SU-DHL-6 (cell line): Measurements from ENCODE around the gene SLC1A3.

ENCODE experiments used
- H2AFZ ChIP-seq: fragments of 200-600 bp; sonication (generic); 2 replicates; pipeline ENCODE4 v1.6.1; 2014; ENCODE audit warnings: low read depth, mild to moderate bottlenecking, moderate library complexity, mixed read lengths, antibody characterized with exemption, low read length; ENCODE audit not compliant: severe bottlenecking
- H3F3A ChIP-seq: fragments of 200-600 bp; shearing (Covaris generic); 2 replicates; pipeline ENCODE4 v1.6.0; 2016; ENCODE audit warnings: antibody characterized with exemption, mild to moderate bottlenecking; ENCODE audit not compliant: insufficient read depth
- H3K27ac ChIP-seq: fragments of 200-600 bp; sonication (generic); 2 replicates; pipeline ENCODE4 v1.5.1; 2016; ENCODE audit warnings: low read depth, mild to moderate bottlenecking, low read length, moderate library complexity, mixed read lengths
- H3K27me3 ChIP-seq: fragments of 200-600 bp; sonication (generic), shearing (Covaris generic); 2 replicates; pipeline ENCODE4 v1.6.0; 2014; ENCODE audit warnings: mild to moderate bottlenecking, low read length
- H3K36me3 ChIP-seq: fragments of 200-600 bp; sonication (generic); 2 replicates; pipeline ENCODE4 v1.6.1; 2014; ENCODE audit warnings: mild to moderate bottlenecking, low read length, mixed read lengths
- H3K4me2 ChIP-seq: fragments of 300-600, 200-600 bp; shearing (Covaris generic), sonication (generic); 2 replicates; pipeline ENCODE4 v1.6.0; 2014; ENCODE audit warnings: low read length, low read depth, mild to moderate bottlenecking; ENCODE audit not compliant: poor library complexity, severe bottlenecking
- H3K4me3 ChIP-seq: fragments of 200-600 bp; sonication (generic); 2 replicates; pipeline ENCODE4 v1.5.1; 2014; ENCODE audit warnings: antibody characterized with exemption, low read length, mild to moderate bottlenecking, mixed read lengths; ENCODE audit not compliant: insufficient read depth, poor library complexity, severe bottlenecking
- H3K79me2 ChIP-seq: fragments of 200-600 bp; sonication (generic); 2 replicates; pipeline ENCODE4 v1.6.1; 2014; ENCODE audit warnings: mild to moderate bottlenecking, low read length, moderate library complexity; ENCODE audit not compliant: insufficient read depth
- H3K9ac ChIP-seq: fragments of 200-600 bp; sonication (generic); 2 replicates; pipeline ENCODE4 v1.7.0; 2014; ENCODE audit warnings: mild to moderate bottlenecking, low read length
- H3K9me2 ChIP-seq: fragments of 200-600 bp; sonication (generic); replicated peaks from 2 replicates; pipeline ENCODE4 v1.6.1; 2014; ENCODE audit warnings: low read length; ENCODE audit not compliant: insufficient read depth
- H3K9me3 ChIP-seq: fragments of 200-600 bp; sonication (generic); 2 replicates; pipeline ENCODE4 v1.6.1; 2014; ENCODE audit warnings: low read length, mixed read lengths; ENCODE audit not compliant: insufficient read depth
- H4K20me1 ChIP-seq: fragments of 200-600 bp; sonication (generic); 2 replicates; pipeline ENCODE4 v1.6.1; 2014; ENCODE audit warnings: low read depth, mild to moderate bottlenecking, antibody characterized with exemption, low read length, moderate library complexity, mixed read lengths
- CTCF ChIP-seq: fragments of 200-600 bp; sonication (generic); IDR thresholded peaks from one replicate; pipeline ENCODE4 v1.5.1; 2017; ENCODE audit warnings: antibody characterized with exemption, mild to moderate bottlenecking, low read length, moderate library complexity; ENCODE audit not compliant: insufficient read depth, poor library complexity, severe bottlenecking
- EZH2phosphoT487 ChIP-seq: fragments of 200-600 bp; sonication (generic), shearing (Covaris generic); conservative IDR thresholded peaks from 2 replicates; pipeline ENCODE4 v1.6.1; 2018; ENCODE audit warnings: mild to moderate bottlenecking, antibody characterized with exemption, low read length, moderate library complexity, mixed read lengths

Gene SLC1A3

GRCh38 chr5:36664766-36665165 is 58.4 kb downstream of the SLC1A3 start:
- Histone ChIP-seq H3K36me3 (no peaks in the 10 kb centered on the region), H3K27ac (no peak overlapping the region), H4K20me1 (no peaks in the 10 kb centered on the region), H3K9me3 (no peaks in the 10 kb centered on the region), H3F3A (no peaks in the 10 kb centered on the region), H2AFZ (no peak overlapping the region), H3K4me2 (no peak overlapping the region), H3K79me2 (no peaks in the 10 kb centered on the region), H3K9ac (no peak overlapping the region), H3K9me2 (no peaks in the 10 kb centered on the region), H3K4me3 (no peak overlapping the region), H3K27me3 (no peaks in the 10 kb centered on the region)
- TF ChIP-seq EZH2phosphoT487 = no peak
- no peak for TF ChIP-seq CTCF

DNA sequence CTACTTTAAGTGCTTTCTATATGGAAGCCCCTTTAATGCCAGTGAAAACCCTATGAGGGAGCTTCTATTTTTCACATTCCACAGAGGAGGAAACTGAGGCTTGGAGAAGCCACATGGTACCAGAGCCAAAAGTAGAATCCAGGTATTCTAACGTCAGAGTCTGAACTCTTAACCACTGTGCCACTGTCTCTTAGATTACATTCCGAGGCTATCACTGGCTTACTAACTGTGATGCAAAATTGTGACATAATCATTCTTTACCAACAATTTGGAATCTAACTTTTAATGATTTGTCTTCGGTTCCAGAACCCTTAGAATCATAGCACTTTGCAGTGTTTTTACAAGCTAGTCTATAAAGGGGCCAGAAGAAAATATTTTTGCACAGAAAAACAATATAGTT is 59.2 kb downstream of the SLC1A3 start:
- Histone ChIP-seq H3F3A (no peaks in the 10 kb centered on the region), H3K4me2 (no peak overlapping the region), H3K27me3 (no peaks in the 10 kb centered on the region), H3K27ac (no peak overlapping the region), H2AFZ (no peak overlapping the region), H3K9me3 (no peaks in the 10 kb centered on the region), H4K20me1 (no peaks in the 10 kb centered on the region), H3K79me2 (no peaks in the 10 kb centered on the region), H3K36me3 (no peaks in the 10 kb centered on the region), H3K9me2 (no peaks in the 10 kb centered on the region), H3K9ac (no peak overlapping the region), H3K4me3 (no peak overlapping the region)
- no peak for TF ChIP-seq CTCF
- no peak for TF ChIP-seq EZH2phosphoT487

DNA sequence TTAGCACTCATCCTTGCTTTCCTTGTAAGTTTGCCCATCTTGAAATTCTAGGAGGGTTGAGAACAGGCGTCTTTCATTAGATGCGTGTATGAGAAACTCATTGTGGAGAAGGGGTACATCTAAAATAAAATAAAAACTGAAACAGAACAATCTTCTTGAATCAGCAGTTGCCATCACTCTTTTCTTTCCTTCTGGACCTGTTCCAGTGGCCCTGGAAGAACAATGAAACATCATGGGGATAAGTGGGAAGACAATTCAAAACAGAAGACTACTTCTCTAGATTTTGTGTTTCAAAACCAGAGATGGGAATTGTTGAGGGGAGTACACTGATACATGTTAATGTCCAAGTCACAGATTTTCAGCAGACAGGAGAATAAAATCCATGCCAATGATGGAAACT is 59.9 kb downstream of the SLC1A3 start:
- no peak for TF ChIP-seq CTCF
- no peak for TF ChIP-seq EZH2phosphoT487

More for the DNA sequence above, 59.9 kb downstream of the SLC1A3 start:
- Histone ChIP-seq H3K9ac (no peak overlapping the region), H3K27me3 (no peaks in the 10 kb centered on the region), H3K27ac (no peak overlapping the region), H3K9me2 (no peaks in the 10 kb centered on the region), H3K4me3 (no peak overlapping the region), H2AFZ (no peak overlapping the region), H3K36me3 (no peaks in the 10 kb centered on the region), H3F3A (no peaks in the 10 kb centered on the region), H3K4me2 (no peak overlapping the region), H3K9me3 (no peaks in the 10 kb centered on the region), H3K79me2 (no peaks in the 10 kb centered on the region), H4K20me1 (no peaks in the 10 kb centered on the region)
